SHP77 treated with DMSO at 0.1 percent for 48 hours (cell line): Measurements from ENCODE around the gene SYT2.
"Not testable (repeated sequence)": the region's sequence is repeated elsewhere in the genome, so short reads cannot be mapped to it uniquely, and the experiment has no call there.

Experiments used
- DNase-seq: peaks from one replicate; lab custom pipeline; 2025; lab: John Stamatoyannopoulos, UW

The SYT2 gene

DNA sequence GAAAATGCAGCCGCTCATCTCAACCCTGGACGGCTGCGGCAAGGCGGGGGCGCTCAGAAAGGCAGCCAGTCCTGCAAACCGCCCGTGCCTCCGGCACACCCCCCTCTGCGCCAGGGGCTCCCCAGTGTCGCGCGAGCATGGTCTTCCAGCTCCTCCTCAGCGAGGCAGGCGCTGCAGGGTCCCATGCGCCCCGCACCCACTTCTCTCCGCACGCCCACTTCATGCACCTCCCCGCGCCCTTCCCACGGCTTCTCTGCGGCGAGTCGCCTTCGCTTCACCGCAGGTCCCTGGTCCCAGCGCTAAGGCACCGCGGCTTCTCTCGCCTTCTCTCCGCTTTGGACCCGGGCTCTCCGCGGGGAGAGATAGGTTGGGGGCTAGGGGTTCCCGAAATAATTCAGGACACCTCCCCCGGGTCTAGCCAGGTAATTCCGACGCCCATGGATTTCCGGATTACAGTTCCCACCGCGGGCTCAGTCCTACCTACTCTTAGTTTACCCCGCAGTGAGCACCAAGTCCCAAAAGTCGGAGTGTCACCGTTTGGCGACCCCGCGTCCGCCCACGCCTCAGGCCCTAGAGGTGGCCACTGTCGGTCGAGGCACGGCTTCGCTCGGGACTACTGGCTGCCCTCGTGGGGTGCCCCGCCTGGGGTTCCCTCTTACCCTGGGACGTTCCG lies 67.5 kb downstream of the SYT2 start:
- no peak for DNase-seq

DNA sequence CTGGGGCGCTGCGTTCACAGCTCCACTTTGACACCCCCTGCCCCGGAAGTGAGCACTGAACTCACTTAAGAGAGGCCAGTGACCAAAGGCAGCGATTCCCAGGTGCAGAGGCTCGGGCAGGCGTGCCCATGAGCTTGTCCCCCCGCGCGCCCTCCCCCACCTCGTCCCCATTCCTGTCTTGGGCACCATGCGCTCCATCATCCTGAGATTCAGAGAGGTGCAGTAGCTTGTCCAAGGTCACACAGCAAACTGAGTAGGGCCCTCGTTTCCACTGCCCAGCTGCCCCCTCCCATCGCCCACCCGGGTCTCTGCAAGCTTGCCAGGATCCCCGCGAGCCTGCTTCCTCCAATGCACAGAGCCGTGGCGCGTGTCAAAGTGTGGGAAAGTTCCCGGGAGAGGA lies 68.0 kb downstream of the SYT2 start:
- no peak for DNase-seq

DNA sequence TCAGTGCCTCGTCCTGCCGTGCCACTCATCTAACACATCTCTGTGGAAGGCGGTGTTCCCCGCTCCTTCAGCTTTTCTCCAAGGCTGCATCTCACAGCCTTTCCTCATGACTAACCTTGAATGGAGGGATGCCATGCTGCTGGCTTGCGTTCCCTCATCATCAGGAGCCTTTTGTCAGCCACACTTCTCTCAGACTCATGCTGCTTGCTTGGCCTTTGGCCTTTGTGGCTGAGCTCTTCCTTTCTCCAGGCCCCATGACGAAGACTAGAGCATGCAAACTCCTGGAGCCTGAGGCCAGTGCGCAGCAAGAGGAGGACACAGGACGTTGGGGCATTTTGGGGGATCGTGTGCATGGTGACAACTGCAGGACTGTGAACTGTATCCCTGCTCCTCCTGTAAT lies 70.8 kb downstream of the SYT2 start:
- no peak for DNase-seq

DNA sequence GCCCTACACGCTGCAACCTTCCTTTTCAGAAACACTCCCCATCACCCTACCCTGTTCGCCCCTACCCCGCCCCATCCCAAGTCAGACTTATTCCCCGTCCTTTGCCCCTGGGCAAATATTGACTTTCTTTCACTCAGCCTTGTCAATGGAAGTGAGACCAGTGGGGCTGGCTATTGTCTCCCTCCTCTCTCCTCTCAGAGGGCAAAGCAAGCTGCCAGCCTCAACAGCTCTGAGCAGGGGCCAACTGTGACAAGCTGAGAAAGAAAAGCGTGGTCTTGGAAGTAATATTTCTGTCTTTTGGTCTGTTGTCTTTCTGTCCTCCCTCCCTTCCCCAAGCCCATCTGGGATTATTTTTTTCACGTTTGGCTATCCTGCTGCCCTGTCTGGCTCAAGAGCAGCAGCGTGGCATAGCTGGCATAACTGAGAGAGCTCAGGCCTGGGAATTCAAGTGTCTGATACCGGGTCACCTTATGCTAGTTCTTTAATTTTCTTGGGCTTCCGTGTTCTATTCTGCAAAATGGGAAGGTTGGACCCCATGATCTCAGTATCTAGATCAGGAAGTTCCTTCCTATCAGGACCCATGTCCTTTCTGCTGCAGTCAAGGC lies 71.5 kb downstream of the SYT2 start:
- not testable (repeated sequence) for DNase-seq

GRCh38 chr1:202638019-202638700 lies 72.1 kb downstream of the SYT2 start:
- DNase-seq = no peak

DNA sequence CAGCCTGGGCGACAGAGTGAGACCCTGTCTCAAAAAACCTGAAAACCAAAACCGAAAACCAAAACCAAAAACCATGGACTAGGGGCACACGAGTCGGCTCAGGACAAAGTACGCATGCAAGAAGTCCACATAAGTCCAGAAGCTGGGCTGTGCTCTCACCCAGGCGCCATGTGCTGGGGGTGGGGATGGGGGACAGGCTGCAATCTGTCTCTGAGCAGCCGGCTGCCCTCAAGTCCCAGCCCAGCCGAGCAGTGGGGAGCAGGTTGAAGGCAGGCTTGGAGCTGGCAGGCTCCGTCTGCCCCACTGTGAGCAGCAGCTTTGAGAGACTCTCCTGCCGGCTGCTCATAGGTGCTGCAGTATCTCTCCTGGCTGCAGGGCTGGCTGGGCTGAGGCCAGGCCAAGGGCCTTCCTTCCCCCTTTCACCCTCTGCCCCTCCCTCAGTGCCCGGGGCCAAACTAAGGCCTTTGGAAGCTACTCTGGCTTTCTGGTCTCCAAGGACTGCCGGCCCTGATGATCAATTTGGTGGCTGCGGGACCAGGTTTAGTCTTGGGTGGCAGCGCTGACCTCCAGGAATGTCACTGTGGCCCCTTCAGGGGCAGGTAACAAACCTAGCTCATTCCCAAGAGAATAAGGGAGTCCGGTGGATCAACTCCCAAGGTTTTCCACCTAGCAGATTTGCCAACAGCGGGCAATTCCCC lies 72.8 kb downstream of the SYT2 start:
- not testable (repeated sequence) for DNase-seq

DNA sequence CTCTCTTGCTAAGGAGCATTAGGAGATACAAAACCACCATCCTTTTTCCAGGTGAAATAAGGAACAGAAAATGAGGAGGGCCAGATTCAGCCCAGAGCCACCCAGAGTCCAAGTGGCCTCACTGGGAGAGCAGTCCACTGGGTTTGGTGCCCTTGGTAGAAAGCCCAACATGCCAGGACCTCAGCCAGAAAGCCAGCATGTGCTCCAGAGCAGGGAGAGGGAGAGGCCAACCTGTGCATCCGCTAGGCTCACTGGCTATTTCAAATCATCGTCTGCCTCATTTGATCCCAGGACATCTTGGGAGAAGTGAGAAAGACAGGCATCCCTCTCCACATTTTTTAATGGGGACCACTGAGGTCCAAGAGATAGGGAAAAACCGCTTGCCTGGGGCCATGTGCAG lies 74.1 kb downstream of the SYT2 start:
- DNase-seq = not testable (repeated sequence)

DNA sequence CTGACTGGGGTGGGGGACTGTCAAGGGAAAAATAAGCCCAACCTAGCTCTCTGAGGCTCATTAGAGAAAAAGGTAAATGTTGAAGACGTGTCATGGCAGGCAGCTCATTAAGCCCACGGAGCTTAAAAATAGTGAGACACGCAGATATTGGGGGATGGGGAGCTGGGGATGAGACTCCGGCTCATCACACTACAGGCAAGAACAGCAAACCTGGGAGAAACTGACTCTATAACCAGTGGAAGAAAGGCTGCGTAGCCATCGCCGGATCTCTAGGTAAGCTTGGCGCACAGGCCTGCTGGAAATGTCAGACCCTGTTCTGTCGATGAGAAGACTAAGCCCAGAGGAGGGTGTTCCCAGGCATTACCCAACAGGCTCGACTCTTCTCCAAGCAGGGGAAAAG lies 78.0 kb downstream of the SYT2 start:
- no peak for DNase-seq

DNA sequence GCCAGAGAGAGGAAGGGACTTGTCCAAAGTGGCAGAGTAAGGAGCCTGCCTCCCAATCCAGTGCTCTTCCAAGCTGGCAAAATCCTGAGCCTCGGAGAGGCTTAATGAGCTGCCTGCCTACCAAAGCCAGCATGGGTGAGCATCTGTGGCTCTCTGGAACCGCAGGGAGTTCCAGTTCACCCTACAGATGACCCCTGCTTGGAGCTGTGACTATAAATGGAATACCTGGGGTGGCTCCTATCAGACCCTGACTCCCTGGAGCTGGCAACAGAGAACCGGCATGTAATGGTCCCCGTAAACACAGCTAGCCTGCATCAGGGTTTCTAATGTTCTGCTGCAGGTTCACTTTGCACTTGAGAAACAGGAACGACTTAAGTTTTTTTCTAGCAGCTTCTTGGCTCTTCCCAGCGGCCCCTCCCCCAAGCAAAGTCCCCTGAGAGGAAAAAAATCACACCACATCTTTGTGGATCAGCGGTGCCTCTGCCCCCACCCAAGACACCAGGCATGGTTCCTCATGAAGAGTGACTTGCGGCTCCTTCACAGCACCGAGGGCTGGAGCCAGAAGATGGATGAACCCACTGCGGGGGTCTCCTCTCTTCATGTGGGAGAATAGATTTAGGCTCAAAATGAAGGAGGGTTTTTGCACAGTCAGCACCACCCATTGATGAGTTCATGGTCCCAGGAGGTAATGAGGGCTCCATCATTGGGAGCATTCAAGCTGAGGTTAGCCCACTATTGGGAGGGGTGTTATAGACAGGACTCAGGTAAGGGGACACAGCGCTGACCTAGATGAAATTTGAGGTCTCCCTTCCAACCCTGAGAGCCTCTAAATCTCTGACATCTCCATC lies 79.0 kb downstream of the SYT2 start:
- DNase-seq = no peak

- DNase-seq = no peak
Measured at GRCh38 chr1:202630541-202630940, 79.7 kb downstream of the SYT2 start.

DNA sequence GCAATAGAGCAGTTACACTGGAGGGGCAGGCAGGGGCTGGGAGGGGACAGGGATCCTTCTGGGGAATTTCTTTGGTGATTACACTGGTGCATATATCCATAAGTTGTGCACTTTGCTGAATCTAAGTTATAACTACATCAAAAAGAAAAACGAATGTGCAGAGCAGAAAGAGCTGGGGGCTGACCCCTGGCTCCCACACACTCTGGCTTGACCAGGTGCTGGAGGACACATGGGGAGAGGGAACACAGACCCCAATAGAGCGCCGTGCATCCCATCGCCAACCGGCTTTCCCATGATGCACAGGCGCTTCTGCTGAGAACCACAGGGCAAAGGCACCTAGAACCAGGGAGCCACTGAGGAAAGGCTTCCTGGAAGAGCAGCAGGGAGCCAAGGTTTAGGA lies 80.2 kb downstream of the SYT2 start:
- not testable (repeated sequence) for DNase-seq

DNA sequence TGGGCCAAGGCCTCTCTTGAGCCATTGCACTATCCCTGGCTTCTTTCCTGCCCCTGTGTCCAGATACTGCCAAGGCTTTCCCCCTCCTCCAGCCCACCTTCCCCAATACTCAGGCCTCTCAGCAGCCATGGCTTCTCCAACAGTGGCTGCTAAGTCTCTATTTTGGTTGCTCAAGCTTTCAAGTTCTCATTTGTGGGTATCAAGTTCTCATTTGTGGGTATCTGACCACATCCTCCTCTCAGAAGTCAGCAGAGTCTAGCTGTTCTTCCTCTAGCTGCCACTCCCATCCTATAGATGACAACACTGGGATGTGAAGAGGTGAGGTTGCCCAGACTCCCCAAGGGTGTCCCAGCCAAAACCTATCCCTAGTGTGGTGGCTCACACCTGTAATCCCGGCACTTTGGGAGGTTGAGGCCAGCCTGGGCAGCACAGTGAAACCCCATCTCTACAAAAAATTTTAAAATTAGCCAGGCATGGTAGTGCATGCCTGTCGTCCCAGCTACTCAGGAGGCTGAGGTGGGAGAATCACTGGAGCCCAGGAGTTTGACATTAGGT lies 80.9 kb downstream of the SYT2 start:
- not testable (repeated sequence) for DNase-seq

DNA sequence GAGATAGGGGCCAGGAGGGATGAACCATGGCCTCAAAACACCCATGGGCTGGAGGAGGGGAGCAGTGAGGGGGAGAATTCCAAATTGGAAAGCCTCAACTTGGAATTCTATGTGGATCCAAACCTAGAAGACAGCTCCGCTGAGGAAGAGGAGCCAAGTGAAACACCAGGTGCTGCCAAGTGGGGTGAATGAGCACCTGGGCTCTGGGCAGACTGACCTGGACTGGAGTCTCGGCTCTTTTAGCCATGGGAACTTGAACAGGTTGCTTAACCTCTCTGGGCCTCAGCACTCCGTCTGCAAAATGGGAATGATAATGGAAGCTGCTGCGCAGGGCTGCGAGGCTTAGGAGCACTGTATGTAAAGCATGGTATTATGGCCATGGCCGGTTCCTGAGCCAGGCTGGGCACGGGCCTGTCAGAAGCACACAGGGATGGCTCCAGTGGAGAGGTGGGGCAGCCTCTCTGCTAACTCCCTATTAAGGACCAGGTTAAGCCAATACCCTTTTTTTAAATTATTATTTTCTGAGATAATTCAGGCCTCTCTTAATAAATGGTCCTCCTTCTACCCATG lies 81.5 kb downstream of the SYT2 start:
- no peak for DNase-seq

GRCh38 chr1:202627841-202628565 lies 82.3 kb downstream of the SYT2 start:
- no peak for DNase-seq

DNA sequence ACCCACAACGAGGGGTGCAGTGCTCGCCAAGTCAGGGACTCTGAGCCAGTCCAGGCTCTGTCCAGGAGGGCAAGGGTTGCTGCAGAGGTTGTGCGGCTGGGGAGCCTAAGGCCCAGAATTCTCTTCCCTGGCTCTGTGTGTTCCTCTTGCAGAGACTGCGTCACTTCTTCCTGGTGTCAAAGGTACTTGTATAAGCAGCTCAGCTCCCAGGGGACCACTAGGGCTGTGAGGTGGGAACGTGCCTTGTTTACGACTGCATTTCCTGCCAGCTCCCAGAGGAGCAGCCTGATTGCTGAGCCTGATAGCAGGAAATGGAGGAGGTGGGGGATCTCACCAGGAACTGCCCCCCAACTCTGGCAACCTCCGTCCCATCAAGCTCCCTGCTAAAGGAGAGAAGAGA lies 83.2 kb downstream of the SYT2 start:
- DNase-seq = not testable (repeated sequence)

GRCh38 chr1:202625416-202626360 lies 84.6 kb downstream of the SYT2 start:
- peak; percentile 17 for DNase-seq

DNA sequence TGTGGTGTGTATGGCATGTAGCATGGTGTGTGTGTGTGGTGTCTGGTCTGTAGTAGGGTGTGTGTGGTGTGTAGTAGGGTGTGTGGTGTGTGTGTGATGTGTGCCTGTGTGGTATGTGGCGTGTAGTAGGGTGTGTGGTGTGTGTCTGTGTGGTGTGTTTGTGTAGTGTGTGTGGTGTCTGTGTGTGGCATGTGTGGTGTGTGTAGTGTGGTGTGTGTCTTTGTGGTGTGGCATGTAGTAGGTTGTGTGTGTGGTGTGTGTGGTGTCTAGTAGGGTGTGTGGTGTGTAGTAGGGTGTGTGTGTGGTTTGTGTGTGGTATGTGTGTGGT lies 85.5 kb downstream of the SYT2 start:
- no peak for DNase-seq

DNA sequence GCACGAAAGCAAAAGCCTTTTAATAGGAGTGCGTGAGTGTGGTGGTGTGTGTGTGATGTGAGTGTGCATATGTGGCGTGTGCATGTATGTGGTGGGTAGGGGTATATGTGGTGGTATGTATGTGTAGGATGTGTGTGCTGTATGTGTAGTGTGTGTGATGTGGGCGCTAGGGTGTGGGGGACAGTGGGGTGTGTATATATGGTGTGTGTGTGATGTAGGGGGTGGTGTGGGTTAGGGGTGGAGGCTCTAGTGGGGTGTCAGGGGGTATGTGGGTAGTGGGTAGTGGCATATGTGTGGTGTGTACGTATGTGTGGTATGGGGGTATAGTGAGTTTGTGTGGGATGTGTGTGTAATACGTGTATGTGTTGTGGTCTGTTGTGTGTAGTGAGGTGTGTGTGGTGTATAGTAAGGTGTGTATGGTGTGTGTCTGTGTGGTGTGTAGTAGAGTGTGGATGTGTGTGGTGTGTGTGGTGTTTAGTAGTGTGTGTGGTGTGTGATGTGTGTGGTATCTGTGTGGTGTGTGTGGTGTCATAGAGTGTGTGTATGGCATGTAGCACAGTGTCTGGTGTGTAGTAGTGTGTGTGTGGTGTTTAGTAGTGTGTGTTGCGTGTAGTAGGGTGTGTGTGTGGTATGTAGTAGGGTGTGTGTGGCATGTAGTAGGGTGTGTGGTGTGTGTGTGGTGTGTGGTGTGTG lies 86.0 kb downstream of the SYT2 start:
- no peak for DNase-seq

GRCh38 chr1:202623476-202623875 lies 86.8 kb downstream of the SYT2 start:
- DNase-seq = not testable (repeated sequence)
